Tibial artery (tissue), 4 donors: ENCODE measurements around the gene GRM5.

Source experiments
- DNase-seq, 2 donors: peaks; one replicate each; pipeline ENCODE4 v3.0.0-alpha.2; 2019
- H3K27ac ChIP-seq, 2 donors: fragments of 200-600 bp; sonication (generic) in 1 of 2; 1 replicate in 1 of 2; 2 replicates in 1 of 2; pipeline ENCODE4 v1.5.1; 2018 to 2019; ENCODE audit warnings: mild to moderate bottlenecking in 1 of 2
- H3K27me3 ChIP-seq, 2 donors: fragments of 200-600 bp; sonication (generic) in 1 of 2; one replicate each; pipeline versions ENCODE4 v1.5.1 to v1.6.0; 2016 to 2019
- H3K36me3 ChIP-seq, 3 donors: fragments of 200-600 bp; sonication (generic) in 2 of 3; one replicate each; pipeline ENCODE4 v1.5.1; 2016 to 2019; ENCODE audit warnings: mild to moderate bottlenecking in 2 of 3
- H3K4me1 ChIP-seq, 4 donors: fragments of 200-600 bp; sonication (generic) in 2 of 4; 1 replicate in 3 of 4; 2 replicates in 1 of 4; pipeline ENCODE4 v1.5.1; 2016 to 2019
- H3K4me3 ChIP-seq, 2 donors: fragments of 200-600 bp; sonication (generic) in 1 of 2; 1 replicate in 1 of 2; 2 replicates in 1 of 2; pipeline ENCODE4 v1.5.1; 2018 to 2019; ENCODE audit warnings: mild to moderate bottlenecking in 2 of 2
- H3K9me3 ChIP-seq, 3 donors: fragments of 200-600 bp; sonication (generic) in 1 of 3; one replicate each; pipeline ENCODE4 v1.5.1; 2016 to 2019
- CTCF ChIP-seq, 2 experiments: fragments of 200-600 bp in 1 of 2; fragments of 450-650 bp in 1 of 2; IDR thresholded peaks; one replicate each; pipeline ENCODE4 v1.5.1; 2017 to 2019; ENCODE audit warnings: antibody characterized with exemption in 2 of 2, mild to moderate bottlenecking in 1 of 2, moderate library complexity in 1 of 2
- intact Hi-C: fragments of 100-400 bp; cut with DNase I; formaldehyde crosslinking; loops from one replicate; pipeline ENCODE4 v1.15.0; 2023; ENCODE audit warnings: low total_unique reads

The GRM5 gene

GRCh38 chr11:88831303-88831890 is 234.4 kb downstream of the GRM5 start:
- intact Hi-C loops = no loop called here
- Histone ChIP-seq H3K36me3 (no peaks in the 10 kb centered on the region), H3K9me3 (no peaks in the 10 kb centered on the region), H3K27me3 (no peaks in the 10 kb centered on the region), H3K4me3 (no peak overlapping the region), H3K4me1 (no peaks in the 10 kb centered on the region), H3K27ac (no peak overlapping the region)
- DNase-seq = peak in 1 of 2 donors; percentile 52
- no peak for TF ChIP-seq CTCF (IDR thresholded peaks at IDR 0.05)

- TF ChIP-seq CTCF (IDR thresholded peaks at IDR 0.05) = no peak
- Histone ChIP-seq H3K27ac (no peak overlapping the region), H3K4me1 (no peaks in the 10 kb centered on the region), H3K4me3 (no peak overlapping the region), H3K27me3 (no peaks in the 10 kb centered on the region), H3K9me3 (no peaks in the 10 kb centered on the region), H3K36me3 (no peaks in the 10 kb centered on the region)
- intact Hi-C loops = no loop called here
- no peak for DNase-seq
These were observed 238.6 kb downstream of the GRM5 start for GRCh38 chr11:88827018-88827676.

GRCh38 chr11:88819616-88820015 is 246.2 kb downstream of the GRM5 start:
- Histone ChIP-seq H3K27me3 (no peaks in the 10 kb centered on the region), H3K36me3 (no peaks in the 10 kb centered on the region), H3K4me1 (no peaks in the 10 kb centered on the region), H3K4me3 (no peak overlapping the region), H3K27ac (no peak overlapping the region), H3K9me3 (no peaks in the 10 kb centered on the region)
- no peak for DNase-seq
- TF ChIP-seq CTCF (IDR thresholded peaks at IDR 0.05) = no peak
- intact Hi-C loops = no loop called here

- Histone ChIP-seq H3K9me3 (no peaks in the 10 kb centered on the region), H3K27me3 (no peaks in the 10 kb centered on the region), H3K4me1 (no peaks in the 10 kb centered on the region), H3K27ac (no peak overlapping the region), H3K4me3 (no peak overlapping the region), H3K36me3 (no peaks in the 10 kb centered on the region)
- intact Hi-C loops = no loop called here
- TF ChIP-seq CTCF (IDR thresholded peaks at IDR 0.05) = no peak
- no peak for DNase-seq
These were observed 246.8 kb downstream of the GRM5 start for GRCh38 chr11:88818978-88819377.

- no peaks in the 10 kb centered on the region for H3K9me3 ChIP-seq
- intact Hi-C loops = no loop called here
These were observed 250.3 kb downstream of the GRM5 start for GRCh38 chr11:88815505-88815904.

More at GRCh38 chr11:88815505-88815904, 250.3 kb downstream of the GRM5 start:
- DNase-seq = no peak
- Histone ChIP-seq H3K36me3 (no peaks in the 10 kb centered on the region), H3K27ac (no peak overlapping the region), H3K4me1 (no peaks in the 10 kb centered on the region), H3K4me3 (no peak overlapping the region), H3K27me3 (no peaks in the 10 kb centered on the region)
- no peak for TF ChIP-seq CTCF (IDR thresholded peaks at IDR 0.05)
